ENCODE data around the gene SLC26A2.

Gene SLC26A2

DNA sequence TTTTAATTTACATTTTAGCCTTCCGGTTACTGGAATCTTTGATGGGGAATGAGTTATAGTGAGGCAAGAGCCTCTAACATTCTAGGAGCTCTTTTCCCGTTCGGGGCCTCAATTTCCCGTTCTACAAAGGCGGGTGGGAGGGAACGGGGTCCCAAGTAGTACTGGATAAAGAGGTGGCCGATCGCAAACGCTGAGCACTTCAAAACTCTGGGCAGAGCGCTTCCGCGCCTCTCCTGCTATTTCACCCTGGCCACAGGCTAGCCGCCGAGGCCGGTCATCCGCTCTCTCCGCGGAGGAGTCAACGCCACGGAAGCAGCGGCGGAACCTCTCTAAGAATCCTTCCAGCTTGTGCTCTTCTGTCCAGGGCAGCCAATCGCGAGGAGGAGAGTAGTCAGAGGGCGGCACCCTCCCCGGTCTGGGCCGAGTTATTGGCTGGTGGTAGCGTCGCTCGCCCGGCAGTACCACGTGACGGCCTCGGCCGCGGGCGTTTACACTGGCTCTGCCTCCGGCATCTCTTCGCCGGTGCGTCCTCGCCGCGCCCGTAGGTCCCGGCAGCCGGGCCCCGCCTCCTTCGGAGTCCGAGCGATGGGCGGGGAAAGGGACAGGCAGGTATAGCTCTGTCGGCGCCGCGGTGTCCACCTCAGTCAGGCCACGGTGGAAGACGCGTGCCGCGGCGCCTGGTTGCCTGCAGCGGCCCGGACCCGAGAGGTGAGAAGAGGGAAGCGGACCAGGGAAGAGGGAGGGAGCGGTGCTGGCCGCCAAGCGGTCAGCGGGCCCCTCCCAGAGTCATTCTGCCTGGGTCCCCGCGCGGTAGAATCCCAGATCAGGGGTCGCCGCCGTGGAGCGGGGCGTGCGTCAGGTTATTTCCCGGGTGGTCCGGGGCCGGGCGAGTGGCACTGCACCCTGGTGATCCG, at the start of gene SLC26A2:
SLC26A2 (plus strand) TSS at position 487 of the 914 bp plus-strand sequence. CDS start 16,895 bp downstream, outside the sequence.
- DNase-seq (ENCODE audit: low read depth) = peak; percentile 95

DNA sequence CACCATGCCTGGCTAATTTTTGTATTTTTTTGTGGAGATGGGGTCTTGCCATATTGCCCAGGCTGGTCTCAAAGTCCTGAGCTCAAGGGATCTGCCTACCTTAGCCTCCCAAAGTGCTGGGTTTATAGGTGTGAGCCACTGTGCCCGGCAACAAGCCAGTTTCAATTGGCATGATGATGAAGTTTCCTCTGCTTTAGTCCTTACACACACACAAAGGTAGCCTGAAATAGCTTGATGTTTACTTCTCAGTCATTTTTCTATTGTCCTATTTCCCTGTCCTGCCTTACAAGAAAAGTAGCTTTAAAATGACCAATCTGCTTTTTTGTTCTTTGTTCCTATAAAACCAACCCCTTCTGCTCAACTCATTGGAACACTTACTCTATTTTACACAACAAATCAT, 49.5 kb upstream of the SLC26A2 start:
- no peak for DNase-seq (ENCODE audit: low read depth)

DNA sequence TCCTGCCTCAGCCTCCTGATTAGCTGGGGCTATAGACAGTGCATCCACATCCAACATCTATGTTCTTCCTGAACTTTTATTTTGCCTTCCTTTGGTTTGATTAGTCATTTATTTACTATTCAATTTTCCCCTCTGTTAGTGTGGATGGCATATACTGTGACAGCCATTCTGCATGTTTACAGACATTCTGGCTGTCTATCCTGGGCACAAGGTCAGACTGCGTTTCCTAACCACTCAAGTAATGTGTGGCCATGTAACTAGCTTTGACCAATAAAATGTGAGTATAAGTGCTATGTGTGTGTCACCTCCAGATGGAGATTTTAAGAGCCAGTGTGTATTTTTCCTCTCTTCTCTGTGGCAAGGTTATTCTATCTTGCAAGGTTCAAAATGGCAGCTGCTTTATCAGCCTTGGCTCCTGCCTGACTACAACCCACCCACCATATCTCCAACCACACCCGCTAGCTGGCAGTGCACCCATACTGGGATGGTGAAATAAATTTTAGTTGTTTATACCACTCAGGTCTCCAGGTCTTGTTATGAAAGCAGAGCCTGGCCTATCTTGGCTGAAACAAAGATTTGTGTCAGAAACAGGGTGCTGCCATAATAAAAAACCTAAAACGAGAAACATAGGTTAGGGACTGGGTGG, 48.2 kb upstream of the SLC26A2 start:
- DNase-seq (ENCODE audit: low read depth) = no peak

DNA sequence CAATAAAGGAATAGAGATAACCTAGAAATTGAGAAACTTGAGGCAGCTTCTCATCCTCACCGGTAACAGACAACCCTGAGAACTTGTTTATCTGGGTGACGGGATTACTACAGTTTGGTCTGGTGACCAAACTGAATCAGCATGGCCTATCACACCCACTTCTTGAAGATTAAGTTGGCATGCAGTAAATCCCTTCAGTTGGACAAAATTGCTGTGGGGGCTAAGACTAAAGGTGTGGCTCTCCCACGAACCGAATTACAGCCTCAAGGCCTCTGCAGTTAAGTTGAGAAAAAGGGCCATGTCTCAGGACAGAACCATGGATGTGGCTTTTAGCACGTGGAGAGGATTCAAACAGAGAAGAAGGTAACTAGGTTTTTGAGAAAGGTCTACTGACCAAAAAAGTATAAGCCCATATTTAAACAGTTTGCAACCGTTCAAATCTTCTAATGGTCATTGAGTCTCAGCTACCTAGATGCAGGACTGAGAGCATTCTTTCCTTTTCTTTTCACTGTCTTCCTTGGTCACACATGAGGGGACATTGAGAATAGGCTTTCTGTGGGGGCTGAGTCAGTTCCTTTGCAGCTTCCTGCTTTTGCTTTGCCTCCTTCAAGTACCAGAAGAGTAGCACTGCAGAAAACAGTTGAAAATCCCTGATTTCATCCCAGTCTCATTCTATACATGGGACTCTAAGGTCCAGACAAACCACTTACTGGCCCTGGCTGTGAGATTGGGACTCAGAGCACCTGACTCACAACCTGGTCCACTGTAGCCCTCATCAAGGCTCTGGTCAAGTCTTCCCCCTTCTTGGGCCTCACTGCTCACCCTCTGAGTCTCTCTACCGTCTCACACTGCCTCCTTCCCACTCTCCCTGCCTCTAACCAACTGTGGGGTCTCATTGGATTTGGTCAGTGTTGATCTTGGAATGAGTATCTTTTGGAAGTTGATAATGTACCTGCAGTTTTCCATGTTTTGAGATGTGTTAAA, 46.8 kb upstream of the SLC26A2 start:
- DNase-seq (ENCODE audit: low read depth) = no peak

DNA sequence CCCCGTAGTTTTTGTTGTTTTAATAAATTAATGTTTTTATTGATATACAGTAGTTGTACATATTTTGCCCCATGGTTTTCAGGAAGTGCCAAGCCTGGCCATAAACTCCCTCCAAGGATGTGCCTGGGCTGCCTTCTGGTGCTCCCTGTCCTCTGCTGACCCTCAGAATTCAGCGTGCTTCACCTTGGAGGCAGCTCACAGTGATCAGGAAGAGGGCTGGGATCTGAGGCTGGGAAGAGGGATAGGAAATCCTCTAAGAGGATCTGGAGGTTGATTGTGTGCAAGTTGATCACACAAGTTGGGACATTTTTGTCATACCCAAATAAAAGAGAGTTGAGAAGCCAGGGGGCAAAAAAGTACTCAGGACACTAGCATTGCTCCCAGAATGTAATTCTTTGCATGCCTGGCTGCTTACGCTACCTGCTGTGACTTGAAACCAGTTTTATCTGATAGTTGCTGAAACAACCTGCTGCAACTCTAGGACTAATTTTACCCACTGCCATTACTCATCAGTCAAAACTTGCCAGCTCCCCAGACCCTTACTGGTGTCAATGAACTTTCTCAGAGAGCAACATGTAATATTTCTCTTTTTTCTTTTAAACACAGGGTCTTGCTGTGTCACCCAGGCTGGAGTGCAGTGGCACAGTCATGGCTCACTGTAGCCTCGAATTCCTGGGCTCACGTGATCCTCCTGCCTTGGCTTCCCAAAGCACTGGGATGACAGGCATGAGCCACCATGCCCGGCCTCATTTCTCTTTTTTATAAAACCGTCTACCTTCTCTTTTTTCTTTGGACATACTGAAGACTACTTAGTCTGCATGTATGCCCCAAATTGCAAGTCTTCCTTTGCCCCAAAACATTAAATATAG, 44.9 kb upstream of the SLC26A2 start:
- no peak for DNase-seq (ENCODE audit: low read depth)

DNA sequence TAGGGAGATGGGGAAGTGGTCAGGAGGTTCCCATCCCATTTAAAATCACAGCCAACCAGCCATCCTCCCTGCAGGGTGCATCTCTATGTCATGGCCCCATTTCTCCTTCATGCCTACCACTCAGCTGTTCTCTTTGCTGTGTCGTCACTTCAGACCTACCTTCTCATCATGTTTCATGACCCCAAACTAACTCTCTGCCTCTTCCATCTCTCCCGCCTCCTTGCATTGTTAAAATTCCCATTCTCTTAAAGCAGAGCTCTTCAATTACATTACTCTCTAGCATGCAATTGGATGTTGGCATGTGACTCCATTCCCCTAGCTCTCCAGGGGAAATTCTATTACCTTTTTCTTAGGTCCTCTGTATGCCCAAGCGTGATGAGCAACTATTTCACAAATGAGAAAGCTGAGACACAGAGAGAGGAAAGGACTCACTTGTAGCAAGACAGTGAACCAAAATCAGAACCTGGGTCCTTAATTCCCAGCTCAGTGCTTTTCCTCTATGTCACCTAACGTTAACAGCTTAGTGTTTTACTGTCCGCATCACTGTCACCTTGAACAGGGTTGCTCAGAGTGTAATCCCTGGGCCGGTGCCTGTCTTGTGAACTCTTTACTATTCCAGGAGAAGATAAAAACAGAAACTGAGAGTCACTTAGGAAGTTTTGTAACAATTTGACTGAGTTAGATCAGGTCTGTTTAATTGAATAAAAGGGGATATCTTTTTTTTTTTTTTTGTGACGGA, 44.1 kb upstream of the SLC26A2 start:
- DNase-seq (ENCODE audit: low read depth) = no peak

DNA sequence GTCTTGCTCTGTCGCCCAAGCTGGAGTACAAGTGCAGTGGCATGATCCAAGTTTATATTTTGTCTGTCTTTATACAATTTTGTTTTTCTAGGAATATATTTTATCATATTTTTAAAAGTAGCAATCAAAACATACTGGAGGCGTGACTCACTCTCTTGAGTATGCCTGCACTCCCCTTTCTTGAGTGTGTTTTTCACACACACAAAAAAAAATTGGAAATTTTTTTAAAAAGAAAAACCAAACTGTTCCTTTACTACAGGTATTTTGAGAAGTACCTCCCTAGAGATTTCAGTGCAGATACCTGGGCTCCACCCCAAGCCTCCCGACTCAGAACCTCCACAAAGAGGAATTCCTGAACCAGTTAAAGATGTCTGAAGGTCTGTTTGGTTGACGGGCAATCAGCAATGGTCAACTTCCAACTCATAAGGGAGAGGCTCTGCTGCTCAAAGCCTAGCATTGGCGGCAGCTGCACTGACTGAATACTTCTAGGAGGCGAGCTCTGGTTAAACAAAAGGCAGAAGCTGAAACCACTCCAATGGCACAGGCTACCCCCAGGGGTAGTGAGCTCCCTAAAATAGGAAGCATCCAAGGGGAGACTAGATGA, 43.4 kb upstream of the SLC26A2 start:
- DNase-seq (ENCODE audit: low read depth) = no peak

DNA sequence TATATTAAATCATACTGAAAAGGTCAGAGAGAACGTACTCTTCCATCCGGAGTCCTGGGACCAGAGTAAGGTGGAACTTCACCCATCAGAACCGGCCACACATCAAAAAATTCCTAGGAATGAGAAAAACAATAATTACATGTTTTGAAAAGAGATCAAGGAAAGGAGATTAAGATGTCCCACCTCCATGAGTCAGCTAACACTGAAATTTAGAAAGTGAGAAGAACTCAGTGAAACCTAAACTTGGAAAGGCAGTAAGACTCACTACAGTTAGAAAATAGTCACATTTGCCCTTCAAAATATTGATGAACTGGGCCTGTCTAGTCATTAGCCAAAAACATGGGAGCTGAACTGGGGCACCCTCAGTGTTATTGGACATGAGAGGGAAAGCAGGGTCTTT, 39.0 kb upstream of the SLC26A2 start:
- no peak for DNase-seq (ENCODE audit: low read depth)

DNA sequence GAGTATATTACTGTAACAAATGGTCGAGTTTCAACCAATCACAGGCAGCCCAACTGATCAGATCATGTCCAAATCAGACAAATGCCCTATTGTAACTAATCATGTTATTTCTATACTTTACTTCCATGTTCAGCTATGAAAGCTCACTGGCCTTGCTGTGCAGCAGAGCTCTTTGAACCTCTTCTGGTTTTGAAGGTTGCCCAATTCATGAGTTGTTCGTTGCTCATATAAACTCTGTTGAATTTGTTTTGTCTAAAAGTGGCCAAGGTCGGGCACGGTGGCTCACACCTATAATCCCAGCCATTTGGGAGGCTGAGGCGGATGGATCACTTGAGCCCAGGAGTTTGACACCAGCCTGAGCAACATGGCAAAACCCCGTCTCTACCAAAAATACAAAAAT, 37.6 kb upstream of the SLC26A2 start:
- DNase-seq (ENCODE audit: low read depth) = no peak

DNA sequence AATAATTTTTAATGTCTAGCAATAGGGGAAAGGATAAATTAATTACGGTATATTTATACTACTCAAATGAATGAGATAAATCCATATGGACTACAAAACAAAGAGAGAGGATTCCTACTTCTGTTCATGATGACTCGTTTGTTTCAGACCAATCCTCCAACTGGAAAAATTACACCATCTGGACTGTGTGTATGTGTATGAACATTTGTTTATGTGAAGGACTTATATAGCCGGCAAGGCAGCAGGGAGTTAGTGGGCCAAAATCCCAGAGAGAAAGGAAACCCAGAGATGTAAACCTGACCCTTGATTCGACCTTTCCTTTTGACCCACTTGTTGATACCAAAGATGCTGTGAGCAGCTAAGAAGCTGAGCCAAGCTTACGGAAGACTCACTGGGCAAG, 36.1 kb upstream of the SLC26A2 start:
- no peak for DNase-seq (ENCODE audit: low read depth)

DNA sequence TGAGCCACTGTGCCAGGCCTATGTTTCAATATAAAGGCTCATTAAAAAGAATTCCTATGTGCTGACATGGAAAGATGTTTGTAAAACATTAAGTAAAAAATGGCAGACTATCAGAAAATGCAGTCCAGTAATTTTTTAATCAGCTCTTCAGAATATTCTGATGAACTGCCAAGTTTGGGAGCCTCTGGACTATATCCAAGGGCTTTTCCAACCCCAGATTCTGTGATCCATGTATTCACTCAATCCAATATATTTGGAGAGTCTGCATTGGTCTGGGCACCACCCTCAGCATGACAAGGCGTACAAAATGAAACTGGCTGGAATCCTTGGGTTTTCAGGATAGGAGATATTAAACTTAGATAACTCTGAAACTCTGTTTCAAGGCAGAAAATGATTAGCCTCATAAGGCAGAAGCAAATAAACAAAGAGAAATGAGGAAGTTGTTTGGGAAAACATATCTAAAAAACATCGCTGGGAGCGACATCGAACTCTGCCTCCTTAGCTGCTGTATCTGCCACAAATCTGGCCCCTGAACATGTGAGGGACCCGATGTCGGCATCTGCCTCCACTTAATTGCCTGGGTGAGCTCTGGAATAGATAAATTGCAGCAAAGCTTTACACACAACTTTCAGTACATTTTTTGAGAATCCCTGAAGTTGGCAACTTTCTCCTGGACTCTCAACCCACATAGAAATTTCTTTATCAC, 30.4 kb upstream of the SLC26A2 start:
- no peak for DNase-seq (ENCODE audit: low read depth)

DNA sequence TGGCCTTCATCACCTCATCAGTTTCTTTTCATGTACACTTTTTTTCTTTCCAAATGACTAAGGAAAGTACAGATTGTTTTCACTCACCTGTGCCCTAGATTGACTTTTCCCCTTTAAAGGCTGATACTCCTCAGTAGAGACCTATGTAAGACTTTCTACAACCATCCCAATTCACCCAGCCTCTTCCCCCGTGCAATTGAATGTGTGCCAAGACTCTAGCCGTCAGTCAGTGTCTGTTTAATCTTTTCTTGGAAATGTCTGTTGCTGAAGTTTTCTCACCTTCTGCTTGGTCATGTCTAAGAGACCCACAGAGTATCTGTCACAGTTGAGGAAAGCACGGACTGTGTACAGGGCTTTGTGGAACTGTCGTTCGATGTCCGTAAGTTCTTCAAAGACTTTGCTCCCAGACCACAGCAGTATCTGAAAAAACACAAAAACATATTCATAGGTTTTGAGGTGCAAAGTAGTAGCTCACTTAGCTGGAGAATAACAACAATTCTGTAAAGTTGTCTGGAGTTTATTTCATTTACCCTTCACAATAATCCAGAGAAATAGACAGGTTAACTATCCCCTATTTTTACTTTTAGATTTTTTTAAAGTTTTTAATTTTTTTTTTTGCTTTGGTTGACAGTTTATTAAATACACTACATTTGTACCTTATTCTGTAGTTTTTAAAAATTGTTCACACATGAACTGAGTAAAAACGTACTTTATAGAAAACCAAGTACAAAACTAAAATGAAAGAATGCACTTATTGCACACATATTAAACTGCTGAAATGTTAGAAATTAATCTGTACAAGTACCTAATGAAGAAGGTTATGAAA, 29.6 kb upstream of the SLC26A2 start:
- no peak for DNase-seq (ENCODE audit: low read depth)

DNA sequence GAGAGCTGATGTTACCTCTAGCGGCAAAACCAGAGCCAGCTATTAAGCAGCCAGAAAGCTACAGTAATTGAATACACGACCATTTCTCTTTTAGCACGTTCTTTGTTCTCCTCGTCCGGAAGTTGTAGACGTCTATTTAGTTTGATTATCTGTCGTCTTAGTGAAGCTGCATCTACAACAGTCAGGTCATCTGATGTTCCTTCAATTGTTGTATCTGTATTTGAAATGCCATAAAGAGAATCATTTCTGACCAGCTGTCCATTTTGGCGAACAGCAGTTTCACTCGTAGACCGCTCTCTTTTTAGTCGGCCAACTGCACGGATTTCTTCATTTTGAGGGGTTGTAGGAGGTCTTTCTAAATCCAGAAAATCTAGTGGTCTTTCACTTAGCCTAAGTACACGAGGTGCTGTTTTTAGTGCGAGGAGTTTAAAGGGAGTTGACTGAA, 28.5 kb upstream of the SLC26A2 start:
- DNase-seq (ENCODE audit: low read depth) = no peak

DNA sequence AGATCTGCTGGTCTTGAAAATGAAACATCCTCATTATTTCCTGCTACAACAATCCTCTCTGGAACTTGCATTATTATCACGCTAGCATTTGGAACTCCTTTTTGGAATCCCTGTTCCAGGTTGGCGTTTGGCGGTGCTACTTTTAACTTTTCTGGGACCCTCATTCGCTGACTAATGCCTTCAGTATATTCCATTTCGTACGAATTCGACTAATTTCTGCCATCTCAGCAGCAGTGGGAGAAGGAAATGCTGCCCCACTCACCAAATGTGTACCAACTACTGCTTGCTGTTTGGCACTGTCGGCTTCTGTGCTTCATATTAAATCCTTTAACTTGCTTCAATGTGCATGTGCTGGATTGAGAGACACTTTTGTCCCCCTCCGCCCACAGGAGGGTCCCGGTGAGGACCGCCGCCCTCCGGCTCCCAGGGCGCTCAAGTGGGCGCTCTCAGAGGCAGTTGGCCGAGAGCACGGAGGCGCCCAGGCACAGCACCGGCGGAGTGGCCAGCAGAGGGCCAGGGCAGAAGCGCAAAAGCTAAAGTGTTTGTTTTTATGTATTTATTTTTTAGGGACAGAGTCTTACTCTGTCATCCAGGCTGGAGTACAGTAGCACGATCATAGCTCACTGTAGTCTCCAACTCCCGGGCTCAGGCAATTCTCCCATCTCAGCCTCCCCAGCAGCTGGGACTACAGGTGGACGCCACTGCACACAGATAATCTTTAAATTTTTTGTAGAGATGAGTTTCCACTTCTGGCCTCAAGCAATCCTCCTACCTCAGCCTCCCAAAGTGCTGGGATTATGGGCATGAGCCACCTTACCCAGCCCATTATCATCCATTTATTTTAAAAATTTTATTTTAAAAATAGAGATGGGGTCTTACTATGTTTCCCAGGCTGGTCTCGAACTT, 27.9 kb upstream of the SLC26A2 start:
- no peak for DNase-seq (ENCODE audit: low read depth)

DNA sequence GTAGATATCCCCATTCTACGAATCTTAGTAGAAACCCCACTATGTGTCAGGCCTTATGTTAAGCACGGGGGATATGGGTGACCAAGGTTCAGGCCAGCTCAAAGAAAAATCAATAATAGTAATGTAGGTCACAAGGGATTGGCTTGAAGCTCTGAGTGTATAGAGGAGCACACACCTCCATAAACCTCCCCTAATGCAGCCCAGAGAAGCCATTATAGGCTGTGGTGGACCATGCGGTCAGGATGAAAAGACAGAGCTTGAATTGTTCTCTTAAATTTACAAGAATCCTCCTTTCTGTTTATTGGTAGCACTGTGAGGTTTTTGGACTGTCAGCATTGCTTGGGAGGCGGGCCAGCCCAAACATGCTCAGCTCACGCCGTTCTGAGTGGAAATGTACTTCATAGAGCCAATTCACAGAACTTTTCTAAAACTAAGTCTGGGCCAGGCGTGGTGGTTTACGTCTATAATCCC, 25.1 kb upstream of the SLC26A2 start:
- DNase-seq (ENCODE audit: low read depth) = no peak

DNA sequence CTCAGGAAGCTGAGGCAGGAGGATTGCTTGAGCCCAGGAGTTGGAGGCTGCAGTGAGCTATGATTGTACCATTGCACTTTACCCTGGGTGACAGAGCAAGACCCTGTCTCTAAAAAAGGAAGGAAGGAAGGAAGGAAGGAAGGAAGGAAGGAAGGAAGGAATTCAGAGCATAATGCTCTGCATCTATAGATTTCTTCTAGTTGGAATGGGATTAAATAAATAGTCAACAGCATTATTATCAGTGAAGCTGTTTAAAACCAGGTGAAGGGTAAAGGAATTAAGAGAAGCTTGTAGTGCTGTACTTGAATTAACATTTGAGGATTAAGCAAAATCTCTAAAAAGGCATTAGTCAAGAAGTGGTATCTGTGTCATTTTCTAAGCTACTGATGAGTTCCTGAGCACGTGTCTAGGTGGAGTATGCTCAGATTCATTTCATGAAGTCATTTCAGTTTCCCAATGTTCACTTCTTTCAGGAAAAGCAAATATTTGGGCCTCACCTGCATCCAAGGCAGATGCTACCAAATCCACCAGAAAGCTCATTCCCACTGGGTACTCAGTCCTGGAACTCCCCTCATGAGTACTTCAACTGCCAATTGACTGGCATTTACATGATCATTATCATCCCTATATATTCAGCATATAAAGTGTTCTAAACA, 24.4 kb upstream of the SLC26A2 start:
- DNase-seq (ENCODE audit: low read depth) = no peak

DNA sequence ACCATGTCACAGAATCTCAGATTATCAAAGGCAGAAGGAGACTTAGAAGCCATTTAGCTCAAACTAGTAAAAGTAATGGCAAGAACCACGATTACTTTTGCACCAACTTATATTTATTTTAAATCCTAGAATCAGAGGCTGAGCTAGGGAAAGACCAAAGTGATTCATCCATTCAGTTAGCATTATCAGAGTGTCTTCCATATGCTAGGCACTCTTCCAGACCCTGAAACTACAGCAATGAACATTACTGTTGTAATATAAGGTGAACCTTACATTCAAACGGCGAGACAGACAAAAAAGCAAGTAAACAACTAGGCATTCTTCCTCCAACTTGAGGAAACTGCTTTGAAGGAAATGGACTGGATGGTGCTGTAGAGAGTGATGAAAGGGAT, 23.9 kb upstream of the SLC26A2 start:
- DNase-seq (ENCODE audit: low read depth) = no peak

Data from non-pigmented ciliary epithelial cell (primary cell).